ENCODE data around the gene CHCHD3.

Gene CHCHD3

GRCh38 chr7:133081599-133082389 is at the start of gene CHCHD3:
Gene CHCHD3, minus strand, starts transcription at chr7:133082090. Its CDS starts 153 bp downstream, at chr7:133081937.
- DNase-seq: peak; percentile 96 to 97

GRCh38 chr7:133130166-133130565 is 48.3 kb upstream of the CHCHD3 start:
- no peak for DNase-seq

- no peak for DNase-seq
These were observed 44.5 kb upstream of the CHCHD3 start for GRCh38 chr7:133126422-133126821.

- no peak for DNase-seq
These were observed 43.1 kb upstream of the CHCHD3 start for GRCh38 chr7:133124974-133125373.

- no peak for DNase-seq
These were observed 39.4 kb upstream of the CHCHD3 start for GRCh38 chr7:133121175-133121844.

- no peak for DNase-seq
These were observed 37.2 kb upstream of the CHCHD3 start for GRCh38 chr7:133119067-133119466.

- no peak for DNase-seq
These were observed 36.4 kb upstream of the CHCHD3 start for GRCh38 chr7:133118261-133118660.

GRCh38 chr7:133117452-133117851 is 35.6 kb upstream of the CHCHD3 start:
- no peak for DNase-seq

- DNase-seq: no peak
These were observed 33.7 kb upstream of the CHCHD3 start for GRCh38 chr7:133115596-133115995.

- no peak for DNase-seq
These were observed 32.6 kb upstream of the CHCHD3 start for GRCh38 chr7:133114519-133114918.

- DNase-seq: no peak
These were observed 31.1 kb upstream of the CHCHD3 start for GRCh38 chr7:133112976-133113375.

GRCh38 chr7:133112335-133112734 is 30.4 kb upstream of the CHCHD3 start:
- no peak for DNase-seq

- no peak for DNase-seq
These were observed 28.4 kb upstream of the CHCHD3 start for GRCh38 chr7:133110312-133110711.

GRCh38 chr7:133109816-133110215 is 27.9 kb upstream of the CHCHD3 start:
- no peak for DNase-seq

GRCh38 chr7:133108023-133108422 is 26.1 kb upstream of the CHCHD3 start:
- no peak for DNase-seq

- DNase-seq: no peak
These were observed 20.6 kb upstream of the CHCHD3 start for GRCh38 chr7:133102276-133103060.

GRCh38 chr7:133099633-133100286 is 17.9 kb upstream of the CHCHD3 start:
- DNase-seq: no peak

GRCh38 chr7:133095119-133095671 is 13.3 kb upstream of the CHCHD3 start:
- no peak for DNase-seq

- no peak for DNase-seq
These were observed 10.1 kb upstream of the CHCHD3 start for GRCh38 chr7:133091943-133092464.

GRCh38 chr7:133082390-133082766 is 488 bp upstream of the CHCHD3 start:
- DNase-seq: peak in 1 of 2 experiments; percentile 20

- DNase-seq: peak; percentile 37 to 41
These were observed 731 bp downstream of the CHCHD3 start for GRCh38 chr7:133081119-133081598.

GRCh38 chr7:133079296-133079695 is 2.6 kb downstream of the CHCHD3 start:
- DNase-seq: no peak

Data from activated T-cell treated with anti-CD3 and anti-CD28 coated beads, Interleukin-2, amount 50 U/mL, for 48 hours (primary cell).